NCI-H748 (cell line): ENCODE results near the gene ZNF335.
"Not testable (repeated sequence)": the region's sequence is repeated elsewhere in the genome, so short reads cannot be mapped to it uniquely, and the experiment has no call there.

Source experiments
- DNase-seq: peaks from one replicate; lab custom pipeline; 2025; ENCODE audit not compliant: unreplicated experiment; lab: John Stamatoyannopoulos, UW

Gene ZNF335

DNA sequence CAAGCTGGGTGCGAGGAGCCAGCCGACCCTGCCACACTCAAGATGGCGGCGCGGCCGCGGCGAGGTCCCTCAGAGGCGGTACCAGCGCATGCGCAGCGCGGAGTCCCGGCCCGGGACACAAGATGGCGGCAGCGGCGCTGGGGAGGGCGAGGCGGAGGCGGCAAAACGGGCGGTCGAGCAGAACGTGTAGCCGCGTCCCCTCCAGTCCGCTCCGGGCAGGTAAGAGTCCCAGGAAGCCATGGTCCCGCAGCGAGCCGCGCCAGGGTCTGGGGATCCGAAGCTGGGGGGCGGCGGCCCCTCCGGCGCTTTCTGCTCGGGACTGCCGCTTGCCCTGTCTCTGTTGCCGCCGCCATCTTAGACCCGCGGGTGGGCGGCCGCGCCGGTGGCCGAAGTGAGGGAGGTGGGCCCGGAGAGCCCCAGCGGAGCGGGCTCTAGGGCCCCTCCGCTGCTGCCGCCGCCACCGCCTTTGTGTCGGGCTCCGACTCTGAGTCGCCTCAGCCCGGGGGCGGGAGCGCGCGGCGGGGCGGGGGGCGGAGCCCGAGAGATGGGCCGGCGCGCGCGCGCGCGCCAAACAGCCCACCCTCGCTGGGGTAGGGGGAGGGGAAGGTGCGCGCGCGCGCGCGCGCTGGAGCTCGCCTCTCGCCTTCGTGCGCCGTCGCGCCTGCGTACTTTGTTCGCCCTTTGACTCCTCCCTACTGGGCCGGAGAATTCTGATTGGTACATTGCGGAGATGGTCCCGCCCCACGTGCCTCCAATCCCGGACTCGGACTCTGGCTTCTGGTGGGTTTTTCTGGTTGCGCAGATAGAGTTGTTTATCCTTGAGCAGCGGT is 37.2 kb downstream of the ZNF335 start, which contains the start of gene PCIF1:
Gene PCIF1, plus strand, starts transcription at position 98 of the 830 bp plus-strand sequence. CDS start 4,317 bp downstream, outside the sequence.
- peak; percentile 95 for DNase-seq

DNA sequence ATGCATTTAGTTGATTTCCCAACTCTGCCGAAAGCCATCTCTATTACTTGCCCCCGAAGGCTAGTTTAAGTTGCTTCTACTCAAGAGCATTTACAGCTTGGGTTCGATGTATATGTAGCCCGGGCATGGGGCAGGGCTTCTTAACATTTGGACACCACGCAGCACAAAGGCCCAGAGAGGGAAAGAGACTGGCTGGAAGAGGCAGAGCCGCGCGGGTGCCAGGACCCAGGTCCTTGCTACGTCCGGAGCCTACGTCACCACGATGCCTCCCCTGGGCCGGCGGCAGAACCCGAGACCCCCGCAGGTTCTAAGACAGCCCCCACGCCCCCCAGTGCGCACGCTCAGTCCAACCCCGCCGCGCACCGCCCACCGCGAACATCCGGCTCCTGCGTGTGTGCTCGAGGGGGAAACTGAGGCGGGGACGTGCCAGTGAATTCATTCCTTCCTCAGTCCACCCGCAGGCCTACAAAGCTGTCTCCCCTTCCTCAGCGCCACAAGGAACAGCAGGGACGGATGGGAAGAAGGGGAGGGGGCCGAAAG is 37.9 kb downstream of the ZNF335 start:
- DNase-seq = peak; percentile 73

DNA sequence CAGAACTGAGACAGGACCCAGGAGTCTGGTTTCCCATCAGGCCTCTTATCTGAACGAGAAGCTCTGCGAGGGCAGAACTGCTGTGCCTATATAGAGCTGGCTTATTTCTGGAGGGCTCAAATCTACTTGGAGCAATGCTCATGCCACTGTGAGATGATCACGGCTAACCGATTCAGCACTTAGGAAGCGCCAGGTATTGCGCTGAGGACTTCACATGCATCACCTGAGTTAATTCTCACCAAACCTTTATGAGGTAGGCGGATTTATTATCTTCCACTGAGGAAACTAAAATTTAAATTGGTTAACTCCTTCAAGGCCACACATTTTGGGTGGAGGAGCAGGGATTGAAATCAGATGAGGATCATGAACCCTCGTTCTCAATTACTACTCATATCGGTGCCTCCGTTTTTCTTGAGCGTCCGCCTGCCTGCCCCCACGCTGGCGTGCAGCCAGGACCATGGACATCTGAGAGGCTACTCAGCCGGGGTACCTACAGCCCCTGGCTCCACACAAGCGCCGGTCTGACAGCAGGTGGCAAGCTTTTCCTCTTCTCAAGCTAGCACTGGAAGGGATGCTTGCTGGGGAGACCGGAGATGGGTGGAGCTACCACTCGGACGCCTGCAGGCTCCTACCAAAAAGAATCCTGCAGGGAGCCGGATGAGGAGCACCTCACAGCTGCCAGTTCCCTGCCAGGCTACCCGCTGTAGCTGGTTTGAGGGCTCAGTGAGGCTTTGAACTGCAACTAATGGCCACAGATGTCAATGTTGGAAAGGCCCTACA is 38.5 kb downstream of the ZNF335 start:
- peak; percentile 93 for DNase-seq

DNA sequence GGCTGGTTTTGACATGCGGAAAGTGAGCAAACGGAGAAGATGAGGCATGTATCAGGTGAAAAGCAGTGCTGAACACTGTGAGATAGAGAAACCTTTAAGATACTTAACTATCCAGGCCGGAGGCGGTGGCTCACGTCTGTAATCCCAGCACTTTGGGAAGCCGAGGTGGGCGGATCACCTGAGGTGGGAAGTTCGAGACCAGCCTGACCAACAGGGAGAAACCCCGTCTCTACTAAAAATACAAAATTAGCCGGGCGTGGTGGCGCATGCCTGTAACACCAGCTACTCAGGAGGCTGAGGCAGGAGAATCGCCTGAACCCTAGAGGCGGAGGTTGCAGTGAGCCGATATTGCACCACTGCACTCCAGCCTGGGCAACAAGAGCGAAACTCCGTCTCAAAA is 40.3 kb downstream of the ZNF335 start:
- DNase-seq = not testable (repeated sequence)

DNA sequence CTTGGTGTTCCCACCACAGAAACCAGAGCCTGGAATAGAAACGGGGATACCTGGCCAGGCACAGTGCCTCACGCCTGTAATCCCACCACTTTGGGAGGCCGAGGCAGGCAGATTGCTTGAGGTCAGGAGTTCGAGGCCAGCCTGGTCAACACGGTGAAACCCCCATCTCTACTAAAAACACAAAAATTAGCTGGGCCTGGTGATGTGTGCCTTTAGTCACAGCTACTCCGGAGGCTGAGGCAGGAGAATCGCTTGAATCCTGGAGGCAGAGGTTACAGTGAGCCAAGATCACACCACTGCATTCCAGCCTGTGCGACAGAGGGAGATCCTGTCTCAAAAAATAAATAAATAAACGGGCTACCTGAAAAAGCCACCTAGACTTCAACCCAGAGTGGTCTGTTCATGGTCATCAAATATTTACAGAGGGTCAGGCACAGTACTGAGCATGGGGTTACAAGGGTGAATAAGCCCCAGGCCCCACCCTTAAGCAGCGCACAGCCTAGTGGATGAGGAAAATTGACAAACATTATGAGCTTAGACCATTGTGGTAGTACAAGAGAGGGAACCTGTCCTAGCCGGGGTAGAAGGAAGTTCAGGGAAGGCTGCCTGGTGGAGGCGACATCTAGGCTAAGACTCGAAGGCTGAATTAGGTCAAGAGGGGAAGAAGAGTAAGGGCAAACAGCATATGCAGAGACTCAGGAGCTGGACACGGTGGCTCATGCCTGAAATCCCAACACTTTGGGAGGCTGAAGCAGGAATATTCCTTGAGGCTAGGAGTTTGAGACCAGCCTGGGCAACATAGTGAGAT is 44.7 kb downstream of the ZNF335 start:
- no peak for DNase-seq

DNA sequence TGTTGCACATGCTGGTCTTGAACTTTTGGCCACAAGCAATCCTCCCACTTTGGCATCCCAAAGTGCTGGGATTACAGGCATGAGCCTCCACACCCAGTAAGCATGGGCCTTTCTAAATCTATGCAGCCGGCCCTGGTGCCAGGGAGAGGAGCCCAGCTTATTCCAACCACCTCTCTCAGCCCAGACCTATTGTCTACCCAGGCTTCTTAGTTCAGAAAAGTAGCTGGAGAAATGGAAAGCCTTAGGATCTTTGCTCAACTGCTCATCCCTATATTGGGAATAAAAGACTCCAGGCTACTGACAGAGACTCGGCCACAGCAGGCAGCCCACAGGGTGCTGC is 45.3 kb downstream of the ZNF335 start:
- DNase-seq = no peak

DNA sequence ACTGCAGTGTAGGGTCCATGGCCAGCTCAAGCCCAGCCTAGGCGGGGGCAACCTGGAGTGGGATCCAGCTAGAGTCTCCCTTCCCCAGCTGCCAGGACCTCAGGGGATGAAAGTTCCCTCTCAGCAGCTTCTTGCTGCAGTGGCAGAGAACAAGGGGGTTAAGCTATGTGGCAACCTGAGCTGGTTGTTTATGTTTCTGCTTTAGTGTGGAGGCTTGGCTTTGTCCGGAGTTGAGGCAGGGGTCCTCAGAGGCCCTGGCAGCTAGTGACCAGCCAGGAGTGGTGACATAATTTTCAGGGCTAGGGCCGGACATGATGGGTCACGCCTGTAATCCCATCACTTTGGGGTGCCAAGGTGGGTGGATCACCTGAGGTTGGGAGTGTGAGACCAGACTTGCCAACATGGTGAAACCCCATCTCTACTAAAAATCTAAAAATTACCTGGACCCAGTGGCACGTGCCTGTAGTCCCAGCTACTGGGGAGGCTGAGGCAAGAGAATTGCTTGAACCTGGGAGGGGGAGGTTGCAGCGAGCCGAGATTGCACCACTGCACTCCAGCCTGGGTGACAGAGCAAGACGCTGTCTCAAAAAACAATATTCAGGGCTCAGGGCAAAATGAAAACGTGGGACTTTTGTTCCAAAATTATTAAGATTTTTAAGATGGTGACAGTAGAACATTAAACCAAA is 46.0 kb downstream of the ZNF335 start:
- DNase-seq = no peak

DNA sequence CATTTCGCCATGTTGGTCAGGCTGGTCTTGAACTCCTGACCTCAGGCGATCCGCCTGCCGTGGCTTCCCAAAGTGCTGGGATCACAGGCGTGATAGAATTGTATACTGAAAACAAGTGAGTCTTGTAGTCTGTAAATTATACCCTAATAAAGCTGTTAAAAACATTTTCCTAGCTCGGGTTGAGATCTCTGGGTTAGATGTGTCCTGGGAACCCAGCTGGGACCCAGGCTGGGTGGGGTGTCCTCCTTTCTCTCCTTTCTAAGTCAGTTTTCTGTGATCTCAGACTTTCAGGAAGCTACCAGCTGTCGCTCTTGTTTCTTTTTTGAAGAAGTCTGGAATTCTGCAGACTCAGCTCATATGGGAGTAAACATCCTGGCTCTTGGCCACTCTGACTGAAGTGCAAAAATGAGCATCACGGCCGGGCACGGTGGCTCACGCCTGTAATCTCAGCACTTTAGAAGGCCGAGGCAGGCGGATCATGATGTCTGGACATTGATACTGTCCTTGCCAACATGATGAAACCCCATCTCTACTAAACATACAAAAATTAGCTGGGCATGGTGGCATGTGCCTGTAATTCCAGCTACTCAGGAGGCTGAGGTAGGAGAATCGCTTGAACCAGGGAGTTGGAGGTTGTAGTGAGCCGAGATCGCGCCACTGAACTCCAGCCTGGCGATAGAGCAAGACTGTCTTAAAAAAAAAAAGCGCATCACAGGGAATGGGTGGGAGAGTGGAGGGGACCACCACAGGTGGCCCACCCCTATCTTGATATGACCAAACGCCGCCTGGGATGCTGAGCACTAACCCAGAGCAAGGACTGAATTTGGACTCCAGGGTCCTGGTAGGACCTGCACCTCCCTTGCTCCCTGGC is 47.4 kb downstream of the ZNF335 start:
- DNase-seq = no peak

DNA sequence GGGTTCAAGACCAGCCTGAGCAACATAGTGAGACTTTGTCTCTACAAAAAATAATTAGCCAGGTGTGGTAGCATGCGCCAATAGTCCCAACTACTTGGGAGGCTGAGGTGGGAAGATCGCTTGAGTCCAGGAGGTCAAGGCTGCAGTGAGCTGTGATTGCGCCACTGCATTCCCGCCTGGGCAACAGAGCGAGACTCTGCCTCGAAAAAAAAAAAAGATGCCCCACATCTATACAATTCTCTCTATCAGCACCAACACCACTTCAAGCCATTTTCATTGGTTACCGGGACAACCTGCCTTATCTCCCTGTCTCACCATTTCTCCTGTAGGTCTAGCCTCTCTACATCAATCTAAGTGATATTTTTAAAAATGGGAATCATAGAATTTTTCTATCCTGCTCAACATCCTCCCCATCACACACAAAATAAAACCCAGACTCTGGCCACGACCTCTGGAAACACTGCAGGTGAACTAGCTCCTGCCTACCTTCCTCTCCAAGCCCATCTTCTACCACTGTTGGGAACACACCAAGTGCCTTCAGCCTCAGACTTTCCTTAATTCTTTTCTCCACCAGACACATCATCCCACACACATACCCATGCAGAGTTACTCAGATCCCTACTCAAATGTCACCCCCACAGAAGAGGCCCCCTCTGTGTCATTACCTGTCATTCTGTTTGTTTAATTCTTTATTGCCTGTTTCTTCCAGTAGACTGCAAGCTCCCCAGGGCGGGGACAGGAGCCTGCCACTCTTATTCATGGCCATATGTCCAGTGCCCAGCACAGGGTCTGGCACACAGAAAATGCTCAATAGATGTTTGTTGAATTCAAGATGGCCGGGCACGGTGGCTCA is 50.4 kb downstream of the ZNF335 start:
- DNase-seq = no peak

DNA sequence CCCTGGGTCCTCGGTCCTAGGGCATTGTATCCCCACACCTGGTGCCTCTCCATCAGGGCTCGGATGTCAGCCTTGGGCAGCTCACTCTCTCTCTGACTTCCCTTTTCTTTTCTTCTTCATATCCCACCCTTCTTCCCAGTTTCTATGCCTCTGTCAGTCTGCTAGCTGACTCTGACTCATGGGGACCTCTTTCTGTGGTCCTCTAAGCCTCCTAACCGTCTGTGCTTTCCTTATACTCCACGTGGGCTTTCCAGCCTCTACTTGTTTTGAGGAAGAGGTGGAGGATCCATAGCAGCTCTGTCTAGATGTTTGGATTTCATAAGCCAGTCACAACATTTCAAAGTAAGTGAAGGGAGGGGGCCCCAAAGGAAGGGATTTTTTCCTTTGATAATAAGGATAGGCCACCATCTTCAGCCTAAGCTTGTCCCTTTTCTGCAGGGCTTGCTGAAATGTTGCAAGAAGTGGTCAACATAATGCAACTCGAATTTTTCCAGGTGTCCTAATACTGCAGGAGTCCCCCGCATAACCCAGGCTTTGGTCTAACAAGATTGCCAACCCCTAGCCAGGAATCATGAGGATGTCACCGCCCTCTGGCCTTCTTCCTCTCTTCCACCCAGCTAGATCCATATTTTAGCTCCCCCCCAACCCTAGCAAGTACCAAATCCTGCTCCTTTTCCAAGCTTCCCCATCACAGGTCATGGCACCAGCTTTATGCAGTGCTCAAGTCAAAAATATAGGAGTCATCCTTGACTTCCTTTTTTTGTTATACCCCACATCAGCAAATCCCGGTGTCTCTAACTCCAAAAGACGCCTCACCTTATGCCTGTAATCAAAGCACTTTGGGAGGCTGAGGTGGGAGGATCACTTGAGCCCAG is 51.3 kb downstream of the ZNF335 start:
- DNase-seq = no peak

DNA sequence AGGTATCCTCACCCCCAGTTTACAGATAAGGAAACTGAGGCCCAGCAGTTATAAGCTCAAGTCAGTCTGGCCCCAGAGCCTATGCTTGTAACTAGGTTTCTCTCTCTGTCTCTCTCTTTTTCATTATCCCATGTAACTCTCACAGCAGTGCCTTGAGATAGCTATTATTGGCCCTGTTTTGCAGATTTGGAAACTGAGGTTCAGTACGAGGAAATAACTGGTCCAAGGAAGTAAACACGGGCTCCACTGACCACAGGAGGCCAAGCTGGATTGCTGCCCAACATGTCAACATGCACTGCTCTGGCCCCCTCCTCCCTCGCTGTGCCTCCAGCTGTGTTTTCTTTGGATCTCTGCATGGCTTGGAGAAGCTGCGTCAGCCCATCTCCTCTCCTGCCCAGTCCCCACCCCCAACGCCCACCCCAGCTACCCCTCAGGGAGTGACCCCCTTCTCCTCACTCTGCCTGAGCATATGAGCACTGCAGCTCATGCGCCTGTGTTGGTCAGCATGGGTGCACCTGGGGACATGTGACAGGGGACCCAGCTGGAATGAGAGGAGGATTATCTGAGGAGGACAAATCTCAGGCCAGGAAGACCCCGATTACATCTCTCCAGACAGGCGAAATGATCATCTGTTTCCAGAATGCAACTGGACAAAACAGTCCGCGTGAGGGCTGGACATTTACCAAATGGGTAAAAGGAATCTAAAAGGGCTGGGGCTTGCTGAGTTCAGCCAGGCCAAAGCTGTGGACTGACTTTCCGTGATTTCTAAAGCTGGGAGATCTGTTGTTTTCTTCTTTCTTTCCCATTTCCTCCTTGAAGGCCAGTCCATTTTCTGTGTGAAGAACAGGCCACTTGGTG is 52.2 kb downstream of the ZNF335 start:
- DNase-seq = no peak

DNA sequence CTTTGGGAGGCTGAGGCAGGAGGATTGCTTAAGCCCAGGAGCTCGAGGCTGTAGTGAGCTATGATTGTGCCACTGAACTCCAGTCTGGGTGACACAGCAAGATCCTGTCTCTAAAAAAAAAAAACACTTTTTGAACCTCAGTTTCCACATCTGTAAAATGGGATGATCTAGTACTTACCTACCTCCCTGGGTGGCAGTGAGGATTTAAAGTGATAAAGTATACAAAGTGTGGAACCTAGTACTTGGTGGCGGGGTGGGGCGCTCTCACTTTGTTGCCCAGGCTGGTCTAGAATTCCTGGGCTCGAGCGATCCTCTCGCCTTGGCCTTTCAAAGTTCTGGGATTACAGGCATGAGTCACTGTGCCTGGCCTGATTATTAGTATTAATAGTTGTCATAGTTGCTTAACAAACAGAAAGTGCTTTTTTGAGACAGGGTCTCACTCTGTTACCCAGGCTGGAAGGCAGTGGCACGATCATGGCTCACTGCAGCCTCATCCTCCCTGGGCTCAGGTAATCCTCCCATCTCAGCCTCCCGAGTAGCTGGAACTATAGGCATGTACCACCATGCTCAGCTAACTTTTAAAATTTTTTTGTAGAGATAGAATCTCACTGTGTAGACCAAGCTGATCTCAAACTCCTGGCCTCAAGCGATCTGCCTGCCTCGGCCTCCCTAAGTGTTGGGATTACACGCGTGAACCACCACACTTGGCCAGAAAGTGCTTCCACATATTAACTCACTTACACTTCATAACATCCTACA is 53.0 kb downstream of the ZNF335 start:
- no peak for DNase-seq

DNA sequence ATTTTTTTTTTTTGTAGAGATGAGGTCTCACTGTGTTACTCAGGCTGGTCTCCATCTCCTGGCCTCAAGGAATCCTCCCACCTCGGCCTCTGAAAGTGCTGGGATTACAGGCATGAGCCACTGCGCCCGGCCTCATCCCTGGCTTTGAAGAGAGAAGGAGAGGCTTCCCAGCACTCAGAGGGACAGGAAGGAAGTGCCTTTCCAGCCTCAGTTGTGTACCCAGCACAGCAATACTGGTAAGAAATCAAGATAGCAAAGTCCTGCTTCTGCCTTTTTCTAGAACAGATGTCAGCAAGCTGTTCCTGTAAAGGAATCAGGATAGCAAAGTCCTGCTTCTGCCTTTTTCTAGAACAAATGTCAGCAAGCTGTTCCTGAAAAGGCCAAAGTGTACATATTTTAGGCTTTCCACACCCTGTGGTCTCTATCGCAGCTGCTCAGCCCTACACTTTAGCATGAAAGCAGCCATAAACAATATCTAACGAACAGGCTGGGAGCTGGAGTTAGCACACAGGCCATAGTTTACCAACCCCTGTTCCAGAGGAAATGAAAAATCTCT is 53.7 kb downstream of the ZNF335 start:
- no peak for DNase-seq

DNA sequence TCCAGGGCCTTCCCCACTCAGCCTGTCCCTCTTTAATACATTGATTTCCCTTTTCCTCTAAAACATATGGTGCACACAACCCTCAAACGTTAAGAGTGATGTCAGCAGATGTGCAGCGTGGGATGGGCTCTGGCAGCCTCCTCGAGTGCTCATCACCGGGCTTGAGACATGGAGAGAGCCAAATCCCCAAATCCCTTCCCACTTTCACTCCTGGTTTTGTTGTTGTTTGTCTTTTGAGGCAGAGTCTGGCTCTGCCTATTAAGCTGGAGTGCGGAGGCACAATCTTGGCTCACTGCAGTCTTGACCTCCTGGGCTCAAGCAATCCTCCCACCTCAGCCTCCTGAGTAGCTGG is 54.2 kb downstream of the ZNF335 start:
- DNase-seq = no peak

DNA sequence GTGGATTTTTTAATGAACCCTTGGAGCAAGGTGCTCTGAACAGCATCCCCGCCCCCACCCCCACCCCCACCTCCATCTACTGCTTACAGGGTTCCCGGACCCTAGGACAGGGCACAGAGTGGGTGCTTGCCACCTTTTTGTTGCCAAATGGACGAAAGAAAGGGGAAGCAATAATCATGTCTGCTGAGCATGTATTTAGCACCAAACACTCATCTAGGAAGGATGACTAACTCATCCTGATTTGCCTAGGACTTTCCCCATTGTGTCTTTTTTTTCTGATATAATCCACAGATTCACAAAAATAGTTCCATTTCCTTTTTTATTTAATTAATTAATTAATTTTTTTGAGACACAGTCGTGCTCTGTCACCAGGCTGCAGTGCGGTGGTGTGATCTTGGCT is 58.9 kb downstream of the ZNF335 start:
- DNase-seq = no peak

DNA sequence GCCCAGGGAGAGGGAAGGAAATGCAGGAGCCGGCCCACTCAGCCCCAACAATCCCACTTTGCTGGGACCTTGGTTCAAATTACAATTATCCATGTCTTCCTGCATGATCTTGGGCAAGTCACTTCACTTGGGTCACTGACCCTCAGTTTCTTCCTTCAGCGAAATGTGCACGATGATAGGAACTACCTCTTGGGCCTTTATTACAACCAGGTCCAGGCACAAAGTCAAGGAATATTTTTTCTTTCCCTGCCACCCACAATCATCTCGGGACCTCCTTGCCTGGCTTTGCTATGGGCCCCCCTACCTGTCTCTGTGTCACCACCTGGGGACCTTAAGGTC is 59.7 kb downstream of the ZNF335 start:
- no peak for DNase-seq
